Adipocyte (in vitro differentiated cells): ENCODE data around the gene TDRD10.

ENCODE experiments used
- DNase-seq: peaks from one replicate; pipeline ENCODE4 v3.0.0-alpha.2; 2015; ENCODE audit warnings: low read depth
- H3K27me3 ChIP-seq: replicated peaks from 2 replicates; pipeline ENCODE4 v1.7.0; 2013; ENCODE audit warnings: mild to moderate bottlenecking, low read length, moderate library complexity; ENCODE audit not compliant: control insufficient read depth, insufficient read depth
- H3K36me3 ChIP-seq: 2 replicates; pipeline ENCODE4 v1.7.0; 2013; ENCODE audit warnings: low read length, mild to moderate bottlenecking, moderate library complexity; ENCODE audit not compliant: control insufficient read depth, insufficient read depth, severe bottlenecking
- H3K4me1 ChIP-seq: 2 replicates; pipeline ENCODE4 v1.7.0; 2013; ENCODE audit warnings: mild to moderate bottlenecking, low read length, moderate library complexity; ENCODE audit not compliant: control insufficient read depth, insufficient read depth
- H3K4me3 ChIP-seq: 2 replicates; pipeline ENCODE4 v1.7.0; 2013; ENCODE audit warnings: mild to moderate bottlenecking, low read length, moderate library complexity
- H3K9ac ChIP-seq: 2 replicates; pipeline ENCODE4 v1.7.0; 2013; ENCODE audit warnings: mild to moderate bottlenecking, low read length, moderate library complexity
- H3K9me3 ChIP-seq: 2 replicates; pipeline ENCODE4 v1.7.0; 2013; ENCODE audit warnings: mild to moderate bottlenecking, low read length, moderate library complexity; ENCODE audit not compliant: control insufficient read depth

TDRD10 gene, protein sequence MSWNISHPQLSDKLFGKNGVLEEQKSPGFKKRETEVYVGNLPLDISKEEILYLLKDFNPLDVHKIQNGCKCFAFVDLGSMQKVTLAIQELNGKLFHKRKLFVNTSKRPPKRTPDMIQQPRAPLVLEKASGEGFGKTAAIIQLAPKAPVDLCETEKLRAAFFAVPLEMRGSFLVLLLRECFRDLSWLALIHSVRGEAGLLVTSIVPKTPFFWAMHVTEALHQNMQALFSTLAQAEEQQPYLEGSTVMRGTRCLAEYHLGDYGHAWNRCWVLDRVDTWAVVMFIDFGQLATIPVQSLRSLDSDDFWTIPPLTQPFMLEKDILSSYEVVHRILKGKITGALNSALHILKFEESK

GRCh38 chr1:154502066-154502743, at the start of gene TDRD10, which contains the start of gene SHE:
TDRD10 (plus strand) TSS chr1:154502219; CDS start chr1:154506904, 4,685 bp downstream.
SHE (minus strand) TSS chr1:154502412; CDS start chr1:154502026, 386 bp downstream.
- no peak for DNase-seq
- peak within 1 kb of the TSS; percentile 64 for H3K4me3 ChIP-seq
- peaks cover 51% of the 10 kb centered on the region for H3K27me3 ChIP-seq
- peak within 1 kb of the TSS; percentile 34 for H3K9ac ChIP-seq
- peaks cover 5% of the 10 kb centered on the region for H3K4me1 ChIP-seq
- no peaks in the 10 kb centered on the region for H3K36me3 ChIP-seq
- H3K9me3 ChIP-seq: peaks cover 8% of the 10 kb centered on the region

DNA sequence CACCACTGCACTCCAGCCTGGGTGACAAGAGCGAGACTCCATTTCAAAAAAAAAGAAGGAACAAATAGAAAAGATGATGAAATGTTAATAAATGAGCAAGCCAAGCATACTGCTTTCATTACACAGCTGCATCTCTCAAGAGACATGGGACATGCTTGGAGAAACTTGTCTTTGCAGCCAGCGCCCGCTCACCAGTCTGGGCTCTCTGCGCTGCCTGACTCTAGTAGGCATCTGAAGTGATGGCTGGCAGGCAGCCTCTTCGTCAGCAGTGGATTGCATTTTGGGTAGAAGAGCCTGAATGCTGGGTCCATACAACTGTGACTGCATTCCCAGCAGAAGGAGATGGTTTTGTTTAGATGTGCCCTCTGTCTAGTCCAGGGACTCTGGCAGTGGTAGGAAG, 48.9 kb upstream of the TDRD10 start:
- Histone ChIP-seq H3K9ac (peak overlapping the region; percentile 47), H3K9me3 (no peaks in the 10 kb centered on the region), H3K4me1 (peaks cover 21% of the 10 kb centered on the region), H3K4me3 (peak overlapping the region; percentile 45), H3K27me3 (no peaks in the 10 kb centered on the region), H3K36me3 (peaks cover 34% of the 10 kb centered on the region)
- DNase-seq: peak; percentile 16

DNA sequence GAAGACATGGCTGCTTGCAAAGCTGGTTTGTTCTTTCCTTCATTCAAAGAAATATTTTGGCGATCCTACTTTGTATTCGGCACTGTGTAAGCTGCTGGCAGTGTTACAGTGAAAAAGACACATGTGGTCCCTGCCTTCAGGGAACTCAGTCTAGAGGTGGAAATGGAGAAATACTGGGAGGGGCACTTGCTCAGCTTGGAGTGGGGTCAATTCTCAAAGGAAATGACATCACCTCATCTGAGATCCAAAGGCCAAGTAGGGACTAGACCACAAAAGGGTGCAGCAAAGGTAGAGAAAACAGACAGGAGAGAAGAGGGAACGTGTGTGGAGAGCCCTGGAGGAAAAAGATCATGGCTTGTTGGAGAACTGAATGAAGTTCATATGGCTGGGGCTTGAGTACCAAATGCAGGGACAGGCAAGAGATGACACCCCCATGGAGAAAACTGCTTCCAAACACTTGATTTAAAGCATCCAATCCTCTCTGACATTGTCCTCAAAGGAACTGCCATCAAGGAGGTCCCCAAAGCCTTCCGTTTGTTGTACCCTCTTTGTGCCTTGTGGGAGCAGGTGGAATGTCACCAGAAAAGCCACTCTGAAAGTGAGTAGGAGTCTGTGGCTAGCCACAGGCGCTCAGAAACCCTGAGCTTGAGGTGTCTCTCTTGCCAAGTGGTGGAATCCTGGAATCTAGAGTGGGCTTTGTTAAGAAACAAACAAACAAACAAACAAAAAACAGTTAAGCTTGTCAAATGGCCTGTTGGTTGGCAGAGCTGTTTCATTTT, 48.3 kb upstream of the TDRD10 start:
- Histone ChIP-seq H3K9me3 (no peaks in the 10 kb centered on the region), H3K4me1 (peaks cover 16% of the 10 kb centered on the region), H3K4me3 (peak overlapping the region; percentile 45), H3K27me3 (no peaks in the 10 kb centered on the region), H3K36me3 (peaks cover 36% of the 10 kb centered on the region), H3K9ac (peak overlapping the region; percentile 47)
- DNase-seq: peak; percentile 50

DNA sequence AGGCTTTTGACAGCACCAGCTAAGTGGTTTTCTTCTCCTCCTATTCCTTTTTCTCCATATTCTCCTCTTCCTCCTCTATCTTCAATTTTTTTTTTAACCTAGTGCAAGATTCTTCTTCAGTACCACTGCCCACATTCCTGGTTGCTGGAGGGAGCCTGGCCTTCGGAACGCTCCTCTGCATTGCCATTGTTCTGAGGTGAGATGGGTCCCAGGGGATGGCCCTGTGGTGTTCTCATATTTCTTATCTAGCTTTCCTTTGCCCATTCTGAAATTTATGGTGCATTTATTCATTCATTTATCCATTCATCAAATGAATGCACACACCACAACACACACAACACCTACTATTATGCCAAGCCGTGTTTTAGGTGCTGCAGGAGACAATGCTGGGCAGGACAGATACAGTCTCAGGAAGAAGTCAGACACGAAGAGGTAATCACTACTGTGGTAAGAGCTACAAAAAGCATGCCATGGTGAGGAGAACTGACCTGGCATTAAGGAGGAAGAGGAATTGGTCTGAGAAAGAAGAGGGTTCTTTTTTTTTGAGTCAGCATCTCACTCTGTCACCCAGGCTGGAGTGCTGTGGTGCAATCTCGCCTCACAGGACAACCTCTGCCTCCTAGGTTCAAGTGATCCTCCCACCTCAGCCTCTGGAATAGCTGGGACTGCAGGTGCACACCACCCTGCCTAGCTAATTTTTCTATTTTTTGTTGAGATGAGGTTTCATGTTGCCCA, 47.5 kb upstream of the TDRD10 start:
- no peaks in the 10 kb centered on the region for H3K9me3 ChIP-seq
- no peak overlapping the region for H3K9ac ChIP-seq
- peaks cover 33% of the 10 kb centered on the region for H3K36me3 ChIP-seq
- H3K27me3 ChIP-seq: no peaks in the 10 kb centered on the region
- DNase-seq: no peak
- H3K4me3 ChIP-seq: no peak overlapping the region
- peaks cover 16% of the 10 kb centered on the region for H3K4me1 ChIP-seq

GRCh38 chr1:154456631-154457030, 45.4 kb upstream of the TDRD10 start:
- peaks cover 28% of the 10 kb centered on the region for H3K36me3 ChIP-seq
- DNase-seq: no peak

DNA sequence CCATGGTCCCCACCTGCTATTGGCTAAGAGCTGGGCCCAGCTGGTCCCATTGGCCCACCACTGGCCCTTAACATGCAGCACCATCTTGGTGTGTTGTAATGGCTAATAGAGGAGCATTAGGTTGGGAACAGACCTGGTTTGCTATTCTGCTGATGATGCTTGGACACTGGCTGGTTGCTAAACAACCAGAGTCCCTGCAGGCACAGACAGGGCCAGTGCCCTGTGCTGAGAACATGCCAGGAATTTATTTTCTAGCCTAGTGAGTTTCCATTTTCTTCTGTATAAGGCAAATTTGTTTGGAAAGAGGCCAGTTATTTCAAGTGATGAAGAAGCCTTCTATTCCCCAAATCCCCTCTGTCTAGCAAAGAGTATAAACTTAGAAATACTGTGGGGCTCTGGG, 42.9 kb upstream of the TDRD10 start:
- Histone ChIP-seq H3K9ac (no peak overlapping the region), H3K4me3 (no peak overlapping the region), H3K9me3 (no peaks in the 10 kb centered on the region), H3K4me1 (peaks cover 13% of the 10 kb centered on the region), H3K36me3 (peaks cover 26% of the 10 kb centered on the region), H3K27me3 (no peaks in the 10 kb centered on the region)
- no peak for DNase-seq

More at GRCh38 chr1:154456631-154457030, 45.4 kb upstream of the TDRD10 start:
- H3K4me3 ChIP-seq: no peak overlapping the region
- no peak overlapping the region for H3K9ac ChIP-seq
- H3K27me3 ChIP-seq: no peaks in the 10 kb centered on the region
- H3K4me1 ChIP-seq: peaks cover 16% of the 10 kb centered on the region
- H3K9me3 ChIP-seq: no peaks in the 10 kb centered on the region

DNA sequence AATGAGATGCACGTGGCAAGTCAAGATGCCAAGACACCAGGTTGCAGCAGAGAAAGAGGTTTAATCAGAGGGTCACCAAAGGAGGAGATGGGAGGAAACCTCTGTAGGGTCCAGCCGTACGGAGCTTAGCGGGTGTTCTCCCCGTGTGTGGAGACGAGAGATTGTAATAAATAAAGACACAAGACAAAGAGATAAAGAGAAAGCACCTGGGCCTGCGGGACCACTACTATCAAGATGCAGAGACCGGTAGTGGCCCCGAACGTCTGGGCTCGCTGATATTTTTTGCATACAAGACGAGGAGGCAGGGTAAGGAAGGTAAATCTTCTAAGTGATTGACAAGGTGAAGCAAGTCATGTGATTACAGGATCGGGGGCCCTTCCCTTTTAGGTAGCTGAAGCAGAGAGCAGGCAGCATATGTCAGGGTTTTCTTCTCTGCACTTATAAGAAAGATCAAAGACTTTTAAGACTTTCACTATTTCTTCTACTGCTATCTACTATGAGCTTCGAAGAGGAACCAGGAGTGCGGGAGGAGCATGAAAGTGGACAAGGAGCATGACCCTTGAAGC, 41.2 kb upstream of the TDRD10 start:
- Histone ChIP-seq H3K9me3 (no peaks in the 10 kb centered on the region), H3K4me3 (no peak overlapping the region), H3K9ac (no peak overlapping the region), H3K36me3 (peaks cover 25% of the 10 kb centered on the region), H3K4me1 (peaks cover 13% of the 10 kb centered on the region), H3K27me3 (no peaks in the 10 kb centered on the region)
- no peak for DNase-seq

GRCh38 chr1:154463512-154463990, 38.5 kb upstream of the TDRD10 start:
- H3K4me1 ChIP-seq: peaks cover 23% of the 10 kb centered on the region
- DNase-seq: no peak
- no peaks in the 10 kb centered on the region for H3K9me3 ChIP-seq
- no peak overlapping the region for H3K4me3 ChIP-seq
- no peaks in the 10 kb centered on the region for H3K27me3 ChIP-seq
- peaks cover 19% of the 10 kb centered on the region for H3K36me3 ChIP-seq
- peak overlapping the region; percentile 31 for H3K9ac ChIP-seq

GRCh38 chr1:154465621-154466195, 36.3 kb upstream of the TDRD10 start:
- Histone ChIP-seq H3K36me3 (peaks cover 14% of the 10 kb centered on the region), H3K4me3 (no peak overlapping the region), H3K9ac (peak overlapping the region; percentile 7), H3K4me1 (peaks cover 23% of the 10 kb centered on the region), H3K9me3 (no peaks in the 10 kb centered on the region), H3K27me3 (no peaks in the 10 kb centered on the region)
- DNase-seq: no peak

GRCh38 chr1:154466206-154466605, 35.8 kb upstream of the TDRD10 start:
- Histone ChIP-seq H3K9me3 (no peaks in the 10 kb centered on the region), H3K36me3 (peaks cover 11% of the 10 kb centered on the region), H3K27me3 (no peaks in the 10 kb centered on the region), H3K4me1 (peaks cover 23% of the 10 kb centered on the region), H3K4me3 (no peak overlapping the region), H3K9ac (peak overlapping the region; percentile 7)
- DNase-seq: no peak
